ENCODE data around the gene KPRP.

The KPRP gene, protein sequence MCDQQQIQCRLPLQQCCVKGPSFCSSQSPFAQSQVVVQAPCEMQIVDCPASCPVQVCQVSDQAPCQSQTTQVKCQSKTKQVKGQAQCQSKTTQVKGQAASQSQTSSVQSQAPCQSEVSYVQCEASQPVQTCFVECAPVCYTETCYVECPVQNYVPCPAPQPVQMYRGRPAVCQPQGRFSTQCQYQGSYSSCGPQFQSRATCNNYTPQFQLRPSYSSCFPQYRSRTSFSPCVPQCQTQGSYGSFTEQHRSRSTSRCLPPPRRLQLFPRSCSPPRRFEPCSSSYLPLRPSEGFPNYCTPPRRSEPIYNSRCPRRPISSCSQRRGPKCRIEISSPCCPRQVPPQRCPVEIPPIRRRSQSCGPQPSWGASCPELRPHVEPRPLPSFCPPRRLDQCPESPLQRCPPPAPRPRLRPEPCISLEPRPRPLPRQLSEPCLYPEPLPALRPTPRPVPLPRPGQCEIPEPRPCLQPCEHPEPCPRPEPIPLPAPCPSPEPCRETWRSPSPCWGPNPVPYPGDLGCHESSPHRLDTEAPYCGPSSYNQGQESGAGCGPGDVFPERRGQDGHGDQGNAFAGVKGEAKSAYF

DNA sequence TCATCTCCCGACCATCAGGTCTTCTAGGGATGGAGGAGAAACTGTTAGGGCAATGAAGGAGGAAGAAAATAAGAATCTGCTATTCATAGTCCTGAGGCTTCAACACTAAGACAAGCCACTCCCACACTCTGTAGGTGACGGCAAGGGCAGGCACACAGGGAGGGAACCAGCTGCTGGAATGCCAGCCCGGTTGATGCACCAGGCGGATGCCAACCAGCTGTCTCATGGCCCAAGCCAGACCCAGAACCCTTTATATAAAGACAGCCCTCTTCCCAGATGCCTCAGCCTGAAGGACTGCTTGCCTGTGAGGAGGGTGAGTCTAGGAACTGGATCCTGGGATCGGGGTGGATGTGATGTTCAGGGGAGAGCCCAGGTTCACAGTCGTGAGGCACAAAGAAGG, at the start of gene KPRP:
Gene KPRP, plus strand, starts transcription at position 279 of the 400 bp plus-strand sequence. CDS start 1,564 bp downstream, outside the sequence.
- in situ Hi-C loops (cut with HindIII; ENCODE audit: low sequenced_read_pairs), result no loop called here

DNA sequence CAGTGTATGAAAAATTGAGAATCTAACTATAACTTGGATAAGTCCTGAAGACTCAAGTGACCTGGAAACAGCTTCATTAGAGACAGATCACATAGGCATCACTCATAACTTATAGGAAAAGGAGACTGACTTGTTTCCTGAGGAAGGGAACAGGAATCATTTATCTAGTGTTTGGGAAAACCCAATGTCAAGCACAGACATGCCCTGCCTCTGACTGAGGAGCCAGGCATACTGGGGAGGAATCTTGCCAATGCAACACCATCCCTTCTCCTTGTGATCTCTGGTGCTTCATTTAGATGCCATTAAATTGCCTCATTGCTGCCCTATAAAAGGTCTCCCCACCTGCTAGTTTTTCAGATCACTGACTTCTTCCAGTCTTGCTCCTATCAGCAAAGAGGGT, 39.6 kb upstream of the KPRP start:
- in situ Hi-C loops (cut with HindIII; ENCODE audit: low sequenced_read_pairs), result no loop called here

DNA sequence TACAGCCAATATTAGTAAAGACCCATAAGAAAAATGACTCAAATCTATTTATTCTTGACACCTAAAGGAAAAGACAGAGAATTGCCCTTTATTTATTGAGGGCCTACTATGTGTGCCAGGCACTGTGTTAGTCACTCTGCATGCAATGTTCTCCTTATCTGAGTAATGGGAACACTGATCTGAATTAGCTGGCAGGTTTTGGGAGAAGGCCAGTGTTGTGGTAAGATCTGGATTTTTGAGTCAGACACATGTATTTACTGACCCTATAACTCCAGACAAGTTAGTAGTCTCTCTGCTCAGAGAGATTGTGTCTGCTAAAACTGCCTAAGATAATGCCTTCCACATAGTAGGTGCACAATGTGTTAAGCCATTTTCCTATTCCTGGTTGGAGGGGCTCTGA, 32.6 kb upstream of the KPRP start:
- in situ Hi-C loops (cut with HindIII; ENCODE audit: low sequenced_read_pairs), result no loop called here

DNA sequence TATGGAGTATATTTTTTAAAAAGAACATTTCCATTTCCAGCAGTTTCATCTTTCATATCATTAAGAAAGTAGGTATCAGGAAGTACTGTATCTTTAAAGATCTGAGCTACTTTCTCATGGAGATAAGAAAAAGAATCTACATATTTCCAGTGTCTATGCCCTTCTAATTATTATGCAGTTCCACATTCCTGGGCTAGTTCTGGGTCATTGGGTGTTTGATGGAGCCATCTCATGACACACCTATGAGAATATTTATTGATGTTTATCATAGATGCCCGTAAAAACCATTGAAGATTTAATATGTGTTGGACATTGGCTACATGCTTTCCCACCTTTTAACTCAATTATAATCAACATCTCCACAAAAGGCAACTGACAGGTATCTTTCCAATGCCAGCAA, 28.8 kb upstream of the KPRP start:
- in situ Hi-C loops (cut with HindIII; ENCODE audit: low sequenced_read_pairs), result no loop called here

DNA sequence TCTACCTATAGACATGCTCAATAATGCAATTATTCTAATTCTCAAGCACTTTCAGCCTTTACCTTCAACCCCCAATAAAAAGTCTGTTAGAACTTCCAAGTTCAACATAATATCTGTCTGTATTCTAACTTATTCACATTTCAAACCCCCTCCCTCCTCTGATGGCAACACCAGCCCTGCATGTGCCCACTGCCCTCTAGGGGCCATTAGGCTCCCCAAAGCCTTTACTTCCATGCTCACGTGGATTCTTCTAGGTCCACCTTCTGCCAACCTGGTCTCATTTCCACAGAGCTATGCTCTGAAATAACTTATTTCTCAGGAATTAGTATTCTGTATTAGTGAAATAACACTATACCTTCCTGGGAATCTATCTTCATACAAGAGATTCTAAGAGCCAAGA, 22.2 kb upstream of the KPRP start:
- in situ Hi-C loops (cut with HindIII; ENCODE audit: low sequenced_read_pairs), result no loop called here

DNA sequence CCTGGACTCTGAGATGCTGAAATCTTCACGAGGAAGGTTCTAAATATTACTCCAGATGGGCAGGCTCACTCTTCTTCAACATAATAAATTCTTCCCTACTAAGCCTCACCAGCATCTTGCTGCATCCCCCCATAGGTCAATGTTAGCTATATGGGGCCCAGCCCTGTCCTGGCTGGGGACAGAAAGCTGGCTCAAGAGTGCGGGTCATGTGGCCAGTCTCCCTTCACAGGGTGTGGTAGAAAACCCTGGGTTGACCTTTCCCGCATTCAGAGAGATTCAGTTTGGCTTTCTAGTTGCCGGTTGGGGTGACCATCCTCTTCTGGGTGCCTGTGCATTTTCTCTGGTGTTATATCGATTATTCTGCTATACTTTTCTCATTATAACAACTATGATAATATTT, 19.8 kb upstream of the KPRP start:
- in situ Hi-C loops (cut with HindIII; ENCODE audit: low sequenced_read_pairs), result no loop called here

DNA sequence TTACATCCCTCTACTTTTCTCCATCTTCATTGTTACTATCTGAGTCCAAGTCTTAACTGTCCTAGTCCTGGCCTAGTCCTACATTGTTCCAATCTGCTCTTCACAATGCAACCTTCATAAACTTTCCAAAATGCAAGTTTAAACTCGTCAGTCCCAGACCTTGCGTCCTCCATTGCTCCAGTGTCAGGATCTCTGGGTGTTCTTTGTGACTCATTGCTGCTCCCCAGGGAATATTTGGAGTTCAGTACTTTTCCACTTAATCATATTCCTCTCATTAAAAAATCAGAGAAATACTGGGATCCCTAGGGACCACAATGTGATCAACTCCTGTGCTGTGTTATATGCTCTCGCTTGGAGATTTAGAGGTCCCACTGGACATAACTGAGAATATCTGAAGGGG, 18.0 kb upstream of the KPRP start:
- in situ Hi-C loops (cut with HindIII; ENCODE audit: low sequenced_read_pairs), result no loop called here

DNA sequence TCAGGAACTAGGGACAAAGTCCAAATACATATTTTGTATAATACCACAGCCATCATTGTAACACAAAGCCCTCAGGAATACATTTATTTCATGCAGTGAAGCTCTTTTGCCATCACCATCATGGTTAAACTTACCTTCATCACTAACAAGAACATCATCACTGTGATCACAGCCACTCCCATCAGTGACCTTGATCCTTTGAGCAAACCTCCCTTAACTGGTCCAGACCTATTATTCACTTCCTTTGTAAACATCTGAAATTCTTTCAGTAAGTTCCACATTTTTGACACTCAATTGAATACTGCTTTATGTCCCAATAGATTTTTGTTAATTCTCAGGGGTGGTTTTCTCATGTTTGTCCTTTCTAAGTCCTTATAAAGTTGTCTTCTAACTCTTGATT, 16.2 kb upstream of the KPRP start:
- in situ Hi-C loops (cut with HindIII; ENCODE audit: low sequenced_read_pairs), result no loop called here

DNA sequence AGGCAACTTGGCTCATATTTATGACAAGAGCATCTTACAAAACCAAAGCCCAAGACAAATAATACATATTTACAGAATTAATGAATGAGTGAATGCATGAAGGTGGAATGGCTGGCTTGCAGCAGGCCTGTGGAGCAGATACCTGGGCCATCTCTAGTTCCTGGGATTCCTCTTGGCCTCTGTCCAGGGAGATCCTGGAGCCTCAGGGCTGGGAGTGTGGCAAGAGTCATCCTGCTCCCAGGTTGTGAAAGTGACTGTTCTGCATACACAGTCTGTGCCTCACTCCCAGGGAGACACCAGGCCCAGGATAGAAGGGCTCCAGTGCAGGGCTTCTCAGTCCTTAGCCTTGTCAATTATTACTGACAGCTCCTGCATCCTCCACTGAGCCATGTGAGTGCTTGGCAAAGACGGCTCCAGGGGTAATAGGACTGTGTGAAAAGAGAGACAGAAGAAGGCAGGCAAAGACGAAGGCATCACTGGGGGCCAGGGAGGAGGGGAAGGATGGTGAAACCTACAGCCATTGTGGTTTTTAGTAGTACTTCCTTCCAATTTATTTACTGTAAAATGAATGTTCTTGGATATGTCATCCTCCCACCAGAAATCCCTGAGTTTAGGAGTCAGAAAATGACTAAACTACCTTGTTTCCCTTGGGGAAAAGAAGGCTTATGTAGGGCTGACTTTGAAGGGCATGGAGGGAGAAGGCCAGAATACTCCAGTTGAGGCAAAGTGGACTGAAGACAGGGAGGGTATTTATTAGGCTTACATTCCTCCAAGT, 14.3 kb upstream of the KPRP start:
- in situ Hi-C loops (cut with HindIII; ENCODE audit: low sequenced_read_pairs), result no loop called here

DNA sequence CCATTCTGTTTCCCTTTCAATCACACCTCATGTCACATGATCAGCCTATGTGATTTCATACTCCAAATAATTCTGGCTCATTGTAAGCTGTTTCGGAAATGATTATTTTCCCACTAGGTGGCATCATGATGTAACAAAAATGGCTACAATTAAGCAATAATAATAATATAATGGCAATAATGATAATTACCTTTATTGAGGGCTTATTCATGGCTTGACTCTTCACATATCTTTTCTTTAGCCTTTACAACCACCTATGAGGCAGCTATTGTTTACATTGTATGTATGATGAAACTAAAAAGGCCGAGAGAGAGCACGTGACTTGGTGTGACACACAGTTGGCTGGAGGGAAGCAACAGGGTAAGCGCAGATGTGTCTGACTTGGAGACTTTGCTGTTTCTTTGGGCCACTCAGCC, 12.5 kb upstream of the KPRP start:
- in situ Hi-C loops (cut with HindIII; ENCODE audit: low sequenced_read_pairs), result no loop called here

DNA sequence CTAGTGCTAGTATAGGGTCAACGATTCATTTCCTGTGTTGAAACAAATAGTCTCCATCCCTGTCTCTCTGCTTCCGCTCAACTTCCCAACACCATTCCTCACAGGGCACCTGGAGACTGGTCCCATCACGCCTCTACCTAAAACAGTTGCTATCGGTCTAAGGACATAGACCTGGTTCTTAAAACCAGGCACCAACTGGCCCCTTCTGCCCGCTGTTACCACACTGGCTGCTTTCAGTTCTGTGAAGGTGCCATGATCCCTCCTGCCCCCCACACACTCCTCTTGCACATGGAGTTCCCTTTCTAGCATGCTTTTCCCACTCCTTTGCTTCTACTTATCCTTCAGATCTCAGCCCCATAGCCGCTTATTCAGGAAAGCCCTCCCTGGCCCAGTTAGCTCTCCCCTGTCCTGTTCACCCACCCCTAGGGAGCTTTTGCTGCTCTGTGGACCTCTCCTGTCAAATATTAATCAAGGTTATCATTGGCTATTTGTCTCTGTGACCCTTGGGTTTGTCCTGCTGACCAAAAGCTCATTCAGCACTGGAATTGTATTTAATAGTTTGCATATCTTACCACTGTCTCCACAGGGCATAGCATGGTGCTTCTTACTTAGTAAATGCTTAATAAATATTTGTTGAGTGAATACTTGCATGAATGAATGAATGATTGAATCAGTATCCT, 11.9 kb upstream of the KPRP start:
- in situ Hi-C loops (cut with HindIII; ENCODE audit: low sequenced_read_pairs), result no loop called here

DNA sequence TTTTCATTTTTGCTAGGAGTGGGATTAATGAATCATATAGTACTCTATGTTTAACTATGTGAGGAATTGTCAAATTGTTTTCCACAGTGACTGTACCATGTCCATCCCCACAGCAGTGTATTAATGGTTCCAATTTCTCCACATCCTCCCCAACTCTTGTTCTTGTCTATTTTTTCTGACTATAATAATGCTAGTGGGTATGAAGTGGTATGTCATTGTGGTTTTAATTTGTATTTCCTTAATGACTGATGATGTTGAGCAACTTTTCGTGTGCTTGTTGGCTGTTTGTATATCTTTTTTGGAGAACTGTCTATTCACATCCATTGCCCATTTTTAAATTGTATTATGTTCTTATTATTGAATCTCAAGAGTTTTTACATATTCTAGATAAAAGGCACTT, 10.0 kb upstream of the KPRP start:
- in situ Hi-C loops (cut with HindIII; ENCODE audit: low sequenced_read_pairs), result no loop called here

DNA sequence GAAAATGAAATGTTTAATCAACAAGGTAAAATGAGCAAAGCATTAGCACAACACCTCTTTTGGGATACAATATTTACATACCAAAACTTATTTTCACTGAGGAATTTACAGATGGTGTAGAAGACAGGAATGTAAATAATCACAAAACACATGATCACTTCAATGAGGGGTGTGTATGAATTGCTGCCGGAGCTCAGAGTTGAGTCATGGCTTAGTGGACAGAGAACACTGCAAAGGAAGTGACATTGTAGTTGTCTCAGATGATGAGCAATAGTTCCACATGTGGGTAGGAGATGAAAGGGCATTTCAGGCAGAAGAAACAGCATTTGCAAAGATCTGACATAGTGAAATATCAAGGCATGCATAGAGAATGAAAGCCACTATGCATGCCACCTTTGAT, 5.6 kb upstream of the KPRP start:
- in situ Hi-C loops (cut with HindIII; ENCODE audit: low sequenced_read_pairs), result no loop called here

DNA sequence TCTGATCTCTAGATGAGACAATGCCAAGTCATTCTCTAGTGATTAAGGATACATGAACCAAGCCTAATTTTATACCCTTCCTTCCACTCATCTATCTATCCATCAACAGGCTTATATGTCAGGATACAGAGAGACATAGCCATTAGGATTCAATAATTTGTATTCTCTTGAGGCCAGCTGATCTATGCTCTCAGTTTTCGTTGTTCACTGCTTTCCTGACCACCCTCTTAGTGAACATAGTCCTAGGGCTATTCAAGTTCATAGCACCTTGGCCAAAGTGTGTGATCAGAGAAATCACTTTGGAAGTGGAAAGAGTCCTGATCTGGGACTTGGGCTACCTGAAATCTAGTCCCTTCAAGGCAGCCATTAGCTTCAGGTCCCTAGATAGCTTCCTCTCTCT, 4.2 kb upstream of the KPRP start:
- in situ Hi-C loops (cut with HindIII; ENCODE audit: low sequenced_read_pairs), result no loop called here

DNA sequence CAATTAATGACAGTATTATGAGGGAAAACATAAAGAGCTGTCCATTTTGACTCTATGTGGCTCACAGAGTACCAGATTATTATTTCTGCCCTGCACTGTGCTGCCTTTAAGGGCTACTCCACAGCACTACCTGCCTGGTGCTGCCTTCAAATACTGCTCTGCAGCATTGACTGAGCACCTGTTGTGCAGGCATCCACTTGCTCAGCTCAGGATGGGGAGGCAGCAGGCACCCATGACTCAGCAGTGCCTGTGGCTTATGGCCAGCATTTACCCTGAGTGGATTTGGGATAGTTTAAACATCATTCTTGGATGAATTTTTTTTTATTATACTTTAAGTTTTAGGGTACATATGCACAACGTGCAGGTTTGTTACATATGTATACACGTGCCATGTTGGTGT, 953 bp upstream of the KPRP start:
- in situ Hi-C loops (cut with HindIII; ENCODE audit: low sequenced_read_pairs), result no loop called here

DNA sequence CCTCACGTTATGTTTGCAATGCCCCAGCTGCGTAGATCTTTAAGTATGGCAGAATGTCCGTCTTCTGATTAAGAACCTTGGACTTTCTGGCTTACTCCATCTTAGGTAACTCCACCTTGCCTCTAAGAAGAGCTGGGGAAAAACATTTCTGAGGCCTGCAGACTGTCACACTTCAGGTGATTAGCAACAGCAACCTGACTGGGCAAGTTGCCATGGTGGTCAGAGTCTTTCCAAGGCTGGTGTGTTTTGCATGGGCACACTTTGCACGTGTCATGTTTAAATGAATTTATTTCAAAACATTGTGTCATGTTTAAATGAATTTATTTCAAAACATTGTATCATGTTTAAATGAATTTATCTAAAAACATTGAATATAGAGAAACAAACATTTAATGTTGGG, 811 bp downstream of the KPRP start:
- in situ Hi-C loops (cut with HindIII; ENCODE audit: low sequenced_read_pairs), result no loop called here

DNA sequence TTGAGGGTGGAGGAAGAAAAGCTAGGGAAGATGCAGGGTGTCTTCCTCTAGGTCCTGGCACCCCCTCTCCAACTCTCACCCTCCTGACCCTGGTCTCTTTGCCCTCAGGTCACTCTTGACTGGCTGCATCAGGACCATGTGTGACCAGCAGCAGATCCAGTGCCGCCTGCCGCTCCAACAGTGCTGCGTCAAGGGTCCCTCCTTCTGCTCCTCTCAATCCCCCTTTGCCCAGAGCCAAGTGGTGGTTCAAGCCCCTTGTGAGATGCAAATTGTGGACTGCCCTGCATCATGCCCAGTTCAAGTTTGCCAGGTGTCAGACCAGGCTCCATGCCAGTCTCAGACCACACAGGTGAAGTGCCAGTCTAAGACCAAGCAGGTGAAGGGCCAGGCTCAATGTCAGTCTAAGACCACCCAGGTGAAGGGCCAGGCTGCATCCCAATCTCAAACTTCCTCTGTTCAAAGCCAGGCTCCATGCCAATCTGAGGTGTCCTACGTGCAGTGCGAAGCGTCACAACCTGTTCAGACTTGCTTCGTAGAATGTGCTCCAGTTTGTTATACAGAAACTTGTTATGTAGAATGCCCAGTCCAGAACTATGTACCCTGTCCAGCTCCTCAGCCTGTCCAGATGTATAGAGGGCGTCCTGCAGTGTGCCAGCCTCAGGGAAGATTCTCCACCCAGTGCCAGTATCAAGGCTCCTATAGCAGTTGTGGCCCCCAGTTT, 1.8 kb downstream of the KPRP start:
- in situ Hi-C loops (cut with HindIII; ENCODE audit: low sequenced_read_pairs), result no loop called here

DNA sequence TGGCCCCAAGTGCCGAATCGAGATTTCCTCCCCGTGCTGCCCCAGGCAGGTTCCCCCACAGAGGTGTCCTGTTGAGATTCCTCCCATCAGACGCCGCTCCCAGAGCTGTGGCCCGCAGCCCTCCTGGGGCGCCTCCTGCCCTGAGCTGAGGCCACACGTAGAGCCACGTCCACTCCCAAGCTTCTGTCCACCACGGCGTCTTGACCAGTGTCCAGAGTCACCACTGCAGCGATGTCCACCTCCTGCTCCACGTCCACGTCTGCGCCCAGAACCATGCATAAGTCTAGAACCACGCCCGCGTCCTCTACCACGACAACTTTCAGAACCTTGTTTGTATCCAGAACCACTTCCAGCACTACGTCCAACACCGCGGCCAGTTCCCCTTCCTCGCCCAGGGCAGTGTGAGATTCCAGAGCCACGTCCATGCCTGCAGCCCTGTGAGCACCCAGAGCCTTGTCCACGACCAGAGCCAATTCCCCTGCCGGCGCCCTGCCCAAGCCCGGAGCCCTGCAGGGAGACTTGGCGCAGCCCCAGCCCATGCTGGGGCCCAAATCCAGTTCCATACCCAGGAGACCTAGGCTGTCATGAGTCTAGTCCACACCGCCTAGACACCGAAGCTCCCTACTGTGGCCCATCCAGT, 2.8 kb downstream of the KPRP start:
- in situ Hi-C loops (cut with HindIII; ENCODE audit: low sequenced_read_pairs), result no loop called here

DNA sequence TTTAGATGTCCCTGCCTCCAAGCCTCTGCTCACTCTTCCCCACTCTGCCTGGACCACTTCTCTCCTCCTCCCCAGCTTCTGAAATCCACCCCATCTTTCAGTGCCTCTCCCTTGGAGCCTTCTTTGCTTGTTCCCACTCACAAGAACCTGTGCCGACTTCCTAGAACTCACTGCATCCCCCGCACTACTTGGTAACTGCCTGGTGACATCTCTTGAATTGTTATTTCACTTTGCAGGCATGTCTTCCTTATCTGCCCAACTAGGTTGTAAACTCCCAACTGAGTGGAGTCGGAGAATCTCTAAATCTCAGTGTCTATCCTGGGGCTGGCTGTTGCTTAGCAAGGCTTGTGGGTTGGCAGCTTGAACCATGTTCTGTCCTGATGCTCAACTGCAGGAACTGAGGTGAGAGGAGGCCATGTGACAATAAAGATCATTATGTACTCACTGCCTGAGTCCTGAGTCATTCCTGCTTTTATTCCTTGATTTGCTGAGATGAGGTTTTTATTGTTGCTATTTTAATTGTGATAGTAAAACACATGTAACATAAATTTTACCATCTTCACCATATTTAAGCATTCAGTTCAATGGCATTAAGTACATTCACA, 3.9 kb downstream of the KPRP start:
- in situ Hi-C loops (cut with HindIII; ENCODE audit: low sequenced_read_pairs), result no loop called here

Measured in DLD1 (cell line).